Neuronal stem cell (in vitro differentiated cells): ENCODE results near the gene PTPRM.

ENCODE experiments used
- DNase-seq: peaks from one replicate; pipeline ENCODE4 v3.0.0-alpha.2; 2013; ENCODE audit warnings: low spot score
- H2AFZ ChIP-seq: one replicate; pipeline ENCODE4 v1.6.1; 2013; ENCODE audit warnings: mild to moderate bottlenecking, low read length, inconsistent platforms
- H2AK5ac ChIP-seq: 2 replicates; pipeline ENCODE4 v1.6.1; 2013; ENCODE audit warnings: low read depth, mild to moderate bottlenecking, inconsistent platforms, low read length, moderate library complexity, mixed read lengths
- H2BK120ac ChIP-seq: 2 replicates; pipeline ENCODE4 v1.6.1; 2013; ENCODE audit warnings: low read depth, mild to moderate bottlenecking, inconsistent platforms, low read length, moderate library complexity, mixed read lengths
- H2BK12ac ChIP-seq: one replicate; pipeline ENCODE4 v1.6.1; 2013; ENCODE audit warnings: low read length, inconsistent platforms
- H2BK15ac ChIP-seq: 2 replicates; pipeline ENCODE4 v1.6.1; 2013; ENCODE audit warnings: mild to moderate bottlenecking, low read length, inconsistent platforms, mixed read lengths
- H2BK5ac ChIP-seq: one replicate; pipeline ENCODE4 v1.6.1; 2013; ENCODE audit warnings: inconsistent platforms, mild to moderate bottlenecking, low read length, moderate library complexity
- H3K14ac ChIP-seq: one replicate; pipeline ENCODE4 v1.6.1; 2013; ENCODE audit warnings: low read length, inconsistent platforms
- H3K18ac ChIP-seq: 2 replicates; pipeline ENCODE4 v1.6.1; 2013; ENCODE audit warnings: low read length, inconsistent platforms
- H3K23ac ChIP-seq: 2 replicates; pipeline ENCODE4 v1.6.1; 2013; ENCODE audit warnings: low read depth, mild to moderate bottlenecking, mixed read lengths, low read length, inconsistent platforms; ENCODE audit not compliant: poor library complexity
- H3K27ac ChIP-seq: replicated peaks from 3 replicates; pipeline ENCODE4 v1.5.1; 2013; ENCODE audit warnings: low read length, inconsistent platforms
- H3K27me3 ChIP-seq, 3 experiments: 2 replicates each; pipeline ENCODE4 v1.6.1; 2013; ENCODE audit warnings: low read length in 3 of 3, mild to moderate bottlenecking in 2 of 3, inconsistent platforms in 1 of 3, low read depth in 1 of 3, mixed read lengths in 1 of 3, moderate library complexity in 1 of 3; ENCODE audit not compliant: control insufficient read depth in 3 of 3, insufficient read depth in 3 of 3
- H3K36me3 ChIP-seq, 2 donors: replicated peaks in 1 of 2; 2 replicates each; pipeline ENCODE4 v1.6.1; 2013; ENCODE audit warnings: low read length in 2 of 2; ENCODE audit not compliant: control insufficient read depth in 2 of 2, insufficient read depth in 2 of 2
- H3K4ac ChIP-seq: 2 replicates; pipeline ENCODE4 v1.6.1; 2013; ENCODE audit warnings: inconsistent platforms, mild to moderate bottlenecking, low read length, moderate library complexity
- H3K4me1 ChIP-seq, 2 donors: 1 replicate in 1 of 2; 2 replicates in 1 of 2; pipeline ENCODE4 v1.6.1; 2013; ENCODE audit warnings: low read length in 2 of 2, low read depth in 1 of 2; ENCODE audit not compliant: control insufficient read depth in 2 of 2, insufficient read depth in 1 of 2
- H3K4me2 ChIP-seq: one replicate; pipeline ENCODE4 v1.6.1; 2013; ENCODE audit warnings: mild to moderate bottlenecking, low read length, inconsistent platforms; ENCODE audit not compliant: insufficient read depth, poor library complexity, severe bottlenecking
- H3K4me3 ChIP-seq, 2 donors: 2 replicates each; pipeline ENCODE4 v1.5.1; 2013; ENCODE audit warnings: low read length in 2 of 2, mild to moderate bottlenecking in 2 of 2, inconsistent platforms in 1 of 2, moderate library complexity in 1 of 2
- H3K79me1 ChIP-seq: one replicate; pipeline ENCODE4 v1.6.1; 2013; ENCODE audit warnings: low read depth, mild to moderate bottlenecking, inconsistent platforms, low read length, moderate library complexity
- H3K9ac ChIP-seq: one replicate; pipeline ENCODE4 v1.6.1; 2013; ENCODE audit warnings: mild to moderate bottlenecking, low read depth, low read length, inconsistent platforms; ENCODE audit not compliant: poor library complexity
- H3K9me3 ChIP-seq, 2 donors: replicated peaks in 1 of 2; 2 replicates each; pipeline versions ENCODE3 to v1.6.1; 2013; ENCODE audit warnings: low read length in 2 of 2, mild to moderate bottlenecking in 2 of 2, inconsistent platforms in 1 of 2, low read depth in 1 of 2, mixed read lengths in 1 of 2, moderate library complexity in 1 of 2; ENCODE audit not compliant: control insufficient read depth in 2 of 2, insufficient read depth in 1 of 2
- H4K8ac ChIP-seq: one replicate; pipeline ENCODE4 v1.6.1; 2013; ENCODE audit warnings: low read depth, mild to moderate bottlenecking, inconsistent platforms, low read length, moderate library complexity
- H4K91ac ChIP-seq: one replicate; pipeline ENCODE4 v1.6.1; 2013; ENCODE audit warnings: low read length, low read depth, mild to moderate bottlenecking, inconsistent platforms; ENCODE audit not compliant: poor library complexity
- WGBS, 2 donors: extraction: QIAGEN DNeasy Blood & Tissue Kit; methylation state at CpG; one replicate each; pipeline ENCODE4 v1.1.7; 2013; ENCODE audit warnings: missing lambda C conversion rate in 2 of 2, mixed read lengths in 1 of 2; ENCODE audit not compliant: insufficient read length in 2 of 2, insufficient replicate concordance in 1 of 2; ENCODE audit errors: extremely low coverage in 2 of 2; 5-methylcytosine and 5-hydroxymethylcytosine counted together

The PTPRM gene

GRCh38 chr18:7592305-7593071, 25.4 kb downstream of the PTPRM start:
- Histone ChIP-seq H3K27me3 (no peaks in the 10 kb centered on the region), H2BK5ac (no peak overlapping the region), H3K14ac (no peak overlapping the region), H4K8ac (no peak overlapping the region), H3K36me3 (no peaks in the 10 kb centered on the region), H3K9me3 (no peaks in the 10 kb centered on the region), H2AK5ac (no peak overlapping the region), H3K4me1 (peaks cover 4 to 9% of the 10 kb centered on the region in 2 donors), H3K27ac (no peak overlapping the region), H2BK15ac (no peak overlapping the region), H2BK12ac (no peak overlapping the region), H3K4me2 (no peak overlapping the region), H3K79me1 (no peaks in the 10 kb centered on the region), H2BK120ac (no peak overlapping the region), H3K4ac (no peak overlapping the region), H3K4me3 (no peak overlapping the region), H3K18ac (no peak overlapping the region), H3K9ac (no peak overlapping the region), H4K91ac (no peak overlapping the region), H3K23ac (no peak overlapping the region), H2AFZ (no peak overlapping the region)
- no peak for DNase-seq
- no CpG with 5 or more reads among the region's 4 CpGs for WGBS, 2 donors

DNA sequence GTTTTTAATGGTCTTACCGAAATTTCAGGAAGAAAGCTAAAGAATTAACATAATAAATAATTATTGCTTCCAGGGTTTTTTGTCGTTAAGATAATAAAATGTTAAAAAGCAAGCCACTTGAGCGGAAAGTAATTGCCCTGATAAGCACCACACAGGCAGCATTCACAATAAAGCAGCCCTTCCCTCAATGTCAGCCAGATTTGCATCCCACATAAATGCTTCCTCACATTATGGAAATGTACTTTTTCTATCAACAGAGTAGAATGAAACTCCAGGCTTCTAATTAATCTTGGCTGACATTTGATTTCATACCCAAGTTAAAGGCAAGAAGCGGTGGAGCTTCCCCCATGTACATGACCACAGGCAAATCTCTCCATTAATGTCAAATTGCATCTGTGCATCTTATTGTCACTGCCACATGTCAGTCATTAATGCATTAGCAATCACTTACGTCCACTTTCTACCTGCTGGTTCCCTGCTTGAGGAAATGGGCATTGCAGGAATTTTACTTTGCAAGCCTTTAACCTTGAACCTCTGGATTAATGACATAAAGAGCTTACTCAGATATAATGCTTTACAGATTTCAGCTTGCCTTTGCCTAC, 26.2 kb downstream of the PTPRM start:
- Histone ChIP-seq H3K27me3 (no peaks in the 10 kb centered on the region), H3K4me1 (peaks cover 4 to 9% of the 10 kb centered on the region in 2 donors), H4K8ac (no peak overlapping the region), H3K18ac (no peak overlapping the region), H3K27ac (no peak overlapping the region), H2BK15ac (no peak overlapping the region), H3K14ac (no peak overlapping the region), H2BK5ac (no peak overlapping the region), H3K4ac (no peak overlapping the region), H2AFZ (no peak overlapping the region), H2BK12ac (no peak overlapping the region), H3K4me2 (no peak overlapping the region), H2AK5ac (no peak overlapping the region), H3K23ac (no peak overlapping the region), H4K91ac (no peak overlapping the region), H3K9me3 (no peaks in the 10 kb centered on the region), H3K79me1 (no peaks in the 10 kb centered on the region), H3K9ac (no peak overlapping the region), H3K4me3 (no peak overlapping the region), H2BK120ac (no peak overlapping the region), H3K36me3 (no peaks in the 10 kb centered on the region)
- DNase-seq = no peak
- WGBS, 2 donors = no CpG with 5 or more reads among the region's 5 CpGs

DNA sequence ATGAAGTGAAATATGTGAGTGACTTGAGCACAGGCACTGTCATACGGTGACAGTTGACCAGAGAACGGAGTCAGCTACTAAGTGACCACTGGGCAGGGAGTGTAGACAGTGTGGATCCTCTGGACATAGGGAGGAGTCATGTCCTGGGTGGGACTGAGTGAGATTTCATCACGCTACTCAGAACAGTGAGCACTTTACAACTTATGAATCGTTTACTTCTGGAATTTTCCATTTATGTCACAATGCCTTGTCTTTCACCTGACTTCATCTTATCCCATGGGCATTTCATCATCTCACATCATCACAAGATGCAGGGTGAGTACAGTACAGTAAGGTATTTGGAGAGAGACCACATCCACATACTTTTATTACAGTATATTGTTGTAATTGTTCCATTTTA, 29.0 kb downstream of the PTPRM start:
- Histone ChIP-seq H3K27me3 (no peaks in the 10 kb centered on the region), H2AFZ (no peak overlapping the region), H3K9me3 (no peaks in the 10 kb centered on the region), H2BK5ac (no peak overlapping the region), H3K14ac (no peak overlapping the region), H3K4me2 (no peak overlapping the region), H2AK5ac (no peak overlapping the region), H4K8ac (no peak overlapping the region), H3K4ac (no peak overlapping the region), H3K9ac (no peak overlapping the region), H3K4me3 (no peak overlapping the region), H2BK12ac (no peak overlapping the region), H3K23ac (no peak overlapping the region), H3K27ac (no peak overlapping the region), H3K79me1 (no peaks in the 10 kb centered on the region), H3K4me1 (peaks cover 4 to 11% of the 10 kb centered on the region in 2 donors), H3K36me3 (no peaks in the 10 kb centered on the region), H3K18ac (no peak overlapping the region), H4K91ac (no peak overlapping the region), H2BK120ac (no peak overlapping the region), H2BK15ac (no peak overlapping the region)
- WGBS, 2 donors = no CpG with 5 or more reads among the region's 4 CpGs
- DNase-seq = no peak

- no peaks in the 10 kb centered on the region for H3K9me3 ChIP-seq
- H2BK5ac ChIP-seq = no peak overlapping the region
These were observed 30.4 kb downstream of the PTPRM start for GRCh38 chr18:7597500-7597899.

More at GRCh38 chr18:7597500-7597899, 30.4 kb downstream of the PTPRM start:
- no peak overlapping the region for H2AK5ac ChIP-seq
- H3K9ac ChIP-seq = no peak overlapping the region
- no peak overlapping the region for H2AFZ ChIP-seq
- no peak overlapping the region for H3K4me3 ChIP-seq
- no peak overlapping the region for H3K18ac ChIP-seq
- H4K8ac ChIP-seq = no peak overlapping the region
- H3K4ac ChIP-seq = no peak overlapping the region
- H2BK120ac ChIP-seq = no peak overlapping the region
- H3K79me1 ChIP-seq = no peaks in the 10 kb centered on the region
- H4K91ac ChIP-seq = no peak overlapping the region
- H3K4me1 ChIP-seq = peaks cover 1 to 6% of the 10 kb centered on the region in 2 donors
- DNase-seq = no peak
- no peak overlapping the region for H2BK12ac ChIP-seq
- no peaks in the 10 kb centered on the region for H3K36me3 ChIP-seq
- no peak overlapping the region for H3K4me2 ChIP-seq
- no peak overlapping the region for H3K27ac ChIP-seq
- H3K14ac ChIP-seq = no peak overlapping the region
- H2BK15ac ChIP-seq = no peak overlapping the region
- no CpG with 5 or more reads among the region's 3 CpGs for WGBS, 2 donors
- H3K27me3 ChIP-seq = no peaks in the 10 kb centered on the region
- no peak overlapping the region for H3K23ac ChIP-seq
